DND-41 (cell line): ENCODE data around the gene MYL2.

Experiments
- ATAC-seq: fragments of 200-7000 bp; cut with Tn5 transposase; 3 replicates; pipeline ENCODE4 v1.9.1; 2021; ENCODE audit warnings: low read depth; ENCODE audit not compliant: insufficient read depth
- DNase-seq: peaks from one replicate; pipeline ENCODE4 v3.0.0-alpha.2; 2020
- H2AFZ ChIP-seq: 2 replicates; pipeline ENCODE4 v1.6.0; 2012; ENCODE audit warnings: low read depth, low read length
- H3K27ac ChIP-seq: 2 replicates; pipeline ENCODE4 v1.5.1; 2012; ENCODE audit warnings: low read length, inconsistent platforms
- H3K27me3 ChIP-seq: fragments of 200-600 bp; sonication (generic); 2 replicates; pipeline ENCODE4 v1.6.0; 2012; ENCODE audit warnings: low read length, mild to moderate bottlenecking, inconsistent platforms; ENCODE audit not compliant: insufficient read depth, poor library complexity
- H3K36me3 ChIP-seq: 2 replicates; pipeline ENCODE4 v1.5.1; 2012; ENCODE audit warnings: low read length, inconsistent platforms; ENCODE audit not compliant: insufficient read depth
- H3K4me1 ChIP-seq: 2 replicates; pipeline ENCODE4 v1.5.1; 2012; ENCODE audit warnings: mild to moderate bottlenecking, low read length; ENCODE audit not compliant: insufficient read depth
- H3K4me2 ChIP-seq: 2 replicates; pipeline ENCODE4 v1.6.0; 2012; ENCODE audit warnings: mild to moderate bottlenecking, moderate library complexity, low read length, inconsistent platforms; ENCODE audit not compliant: insufficient read depth
- H3K4me3 ChIP-seq, 2 experiments: fragments of 200-600 bp in 1 of 2; shearing (Covaris generic) in 1 of 2; 2 replicates each; pipeline ENCODE4 v1.5.1; 2012 to 2016; ENCODE audit warnings: inconsistent platforms in 2 of 2, low read length in 2 of 2, mild to moderate bottlenecking in 2 of 2, low read depth in 1 of 2, moderate library complexity in 1 of 2
- H3K79me2 ChIP-seq: 2 replicates; pipeline ENCODE4 v1.6.0; 2012; ENCODE audit warnings: low read length, inconsistent platforms; ENCODE audit not compliant: insufficient read depth
- H3K9ac ChIP-seq: 2 replicates; pipeline ENCODE4 v1.6.0; 2012; ENCODE audit warnings: low read depth, mild to moderate bottlenecking, inconsistent platforms, low read length, moderate library complexity
- H3K9me3 ChIP-seq: 2 replicates; pipeline ENCODE4 v1.5.1; 2012; ENCODE audit warnings: low read length, moderate library complexity, mild to moderate bottlenecking, inconsistent platforms; ENCODE audit not compliant: insufficient read depth, severe bottlenecking
- H4K20me1 ChIP-seq: 2 replicates; pipeline ENCODE4 v1.6.0; 2012; ENCODE audit warnings: low read length; ENCODE audit not compliant: insufficient read depth
- CTCF ChIP-seq: IDR thresholded peaks from 2 replicates; pipeline ENCODE4 v1.5.1; 2012; ENCODE audit warnings: borderline replicate concordance, low read length, moderate library complexity, mild to moderate bottlenecking; ENCODE audit not compliant: poor library complexity, severe bottlenecking; ENCODE audit errors: extremely low read depth
- EZH2 ChIP-seq: IDR thresholded peaks from 3 replicates; pipeline ENCODE4 v1.6.1; 2012; ENCODE audit warnings: borderline replicate concordance, low read depth, mild to moderate bottlenecking, moderate library complexity, low read length, inconsistent platforms; ENCODE audit not compliant: severe bottlenecking

Gene MYL2

DNA sequence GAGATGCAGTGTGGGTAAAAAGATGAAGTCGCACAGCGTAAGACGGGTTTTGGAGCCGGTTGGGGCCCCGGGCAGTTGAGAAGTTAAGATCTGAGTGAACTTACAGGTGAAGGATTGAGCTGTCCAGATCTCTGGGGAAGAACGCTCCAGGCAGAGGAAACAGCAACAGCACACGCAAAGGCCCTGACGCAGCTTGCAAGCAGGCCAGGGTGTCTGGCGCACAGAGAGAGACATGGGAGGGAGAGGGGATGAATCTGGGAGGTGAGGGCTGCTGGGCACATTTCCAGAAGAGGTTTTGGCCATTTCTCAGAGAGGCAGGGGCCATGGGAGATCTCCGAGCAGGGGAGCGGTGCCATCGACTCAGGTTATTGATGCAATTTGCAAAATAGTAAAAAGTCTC, 31.0 kb downstream of the MYL2 start:
- H3K27me3 ChIP-seq = no peaks in the 10 kb centered on the region
- H3K79me2 ChIP-seq = no peaks in the 10 kb centered on the region
- H3K27ac ChIP-seq = no peak overlapping the region
- H3K4me3 ChIP-seq = no peak overlapping the region
- no peak overlapping the region for H2AFZ ChIP-seq
- no peaks in the 10 kb centered on the region for H3K36me3 ChIP-seq
- ATAC-seq (no peak), DNase-seq (no peak)
- H3K9me3 ChIP-seq = no peaks in the 10 kb centered on the region
- no peaks in the 10 kb centered on the region for H4K20me1 ChIP-seq
- H3K4me2 ChIP-seq = no peak overlapping the region
- peaks cover 8% of the 10 kb centered on the region; the same call in 1 of the 2 replicates for H3K4me1 ChIP-seq
- TF ChIP-seq EZH2 (no peak), CTCF (no peak)
- H3K9ac ChIP-seq = no peak overlapping the region

- Histone ChIP-seq H3K27me3 (no peaks in the 10 kb centered on the region), H3K4me1 (peaks cover 4% of the 10 kb centered on the region; the same call in 1 of the 2 replicates), H2AFZ (no peak overlapping the region), H3K4me3 (0 out of 4 replicates have a peak overlapping the region, but pooled peaks of 1 of the 2 experiments have one; percentile 61), H3K9ac (no peak overlapping the region), H3K79me2 (no peaks in the 10 kb centered on the region), H4K20me1 (no peaks in the 10 kb centered on the region), H3K4me2 (peak overlapping the region; percentile 69; the same call in 1 of the 2 replicates), H3K27ac (no peak overlapping the region), H3K36me3 (no peaks in the 10 kb centered on the region), H3K9me3 (no peaks in the 10 kb centered on the region)
- no peak for DNase-seq
- no peak for ATAC-seq
- TF ChIP-seq CTCF = no peak
- TF ChIP-seq EZH2 = no peak
Observed at GRCh38 chr12:110888256-110888991, 32.0 kb downstream of the MYL2 start.

DNA sequence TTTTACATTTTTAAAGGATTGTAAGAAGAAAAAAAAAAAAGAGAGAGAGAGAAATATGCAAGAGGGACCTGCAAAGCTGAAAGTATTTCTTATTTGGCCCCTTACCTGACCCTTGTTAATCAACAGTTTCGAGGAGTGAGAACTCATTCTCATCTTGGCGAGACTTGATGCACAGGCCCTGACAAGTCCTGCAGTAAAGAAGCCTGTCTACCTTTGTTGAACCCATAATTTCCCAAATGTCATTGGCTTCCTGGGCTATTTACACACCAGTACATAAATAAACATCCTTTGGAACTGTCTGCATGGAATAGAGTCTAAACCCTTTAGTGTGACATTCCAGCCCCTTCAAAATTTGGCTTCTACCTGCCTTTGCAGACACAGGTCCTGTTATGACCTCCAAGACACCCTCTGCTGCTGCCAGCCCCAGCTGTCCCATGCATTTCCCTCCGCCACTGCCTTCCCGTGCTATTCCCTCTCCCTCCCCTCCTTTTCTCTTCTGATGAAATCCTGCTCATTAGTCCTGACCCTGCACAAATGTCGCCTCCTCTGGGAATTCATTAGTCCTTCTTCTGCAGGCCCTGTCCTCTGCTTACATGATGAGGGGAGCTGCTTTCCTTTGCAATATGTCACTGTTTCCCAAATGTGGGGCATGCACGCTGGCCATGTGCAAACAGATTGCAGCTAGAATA, 35.1 kb downstream of the MYL2 start:
- no peaks in the 10 kb centered on the region for H3K9me3 ChIP-seq
- H4K20me1 ChIP-seq = no peaks in the 10 kb centered on the region
- H3K4me3 ChIP-seq = no peak overlapping the region
- TF ChIP-seq CTCF = no peak
- no peak for TF ChIP-seq EZH2
- H3K4me2 ChIP-seq = no peak overlapping the region
- no peaks in the 10 kb centered on the region for H3K36me3 ChIP-seq
- H3K9ac ChIP-seq = no peak overlapping the region
- peaks cover 4% of the 10 kb centered on the region; the same call in 1 of the 2 replicates for H3K4me1 ChIP-seq
- no peak overlapping the region for H2AFZ ChIP-seq
- ATAC-seq (no peak), DNase-seq (no peak)
- no peak overlapping the region for H3K27ac ChIP-seq
- no peaks in the 10 kb centered on the region for H3K79me2 ChIP-seq
- no peaks in the 10 kb centered on the region for H3K27me3 ChIP-seq
